Neural cell (in vitro differentiated cells): ENCODE measurements around the gene CFAP45. TPM values are rescaled to one million over a fixed set of nuclear protein-coding genes. Genes with fewer than 3 reads are reported as not detected.
"Not testable (repeated sequence)": the region's sequence is repeated elsewhere in the genome, so short reads cannot be mapped to it uniquely, and the experiment has no call there.

Experiments
- H2AFZ ChIP-seq: fragments of 200-600, 300-800 bp; sonication (generic), shearing (Covaris generic); 2 replicates; pipeline ENCODE4 v1.6.0; 2014; ENCODE audit warnings: low read depth, mild to moderate bottlenecking, antibody characterized with exemption, low read length, moderate library complexity
- H3F3A ChIP-seq: fragments of 200-600 bp; shearing (Covaris generic); 2 replicates; pipeline ENCODE4 v1.6.1; 2016; ENCODE audit warnings: mild to moderate bottlenecking, moderate library complexity, mixed read lengths, antibody characterized with exemption, low read length; ENCODE audit not compliant: insufficient read depth, poor library complexity, severe bottlenecking
- H3K27ac ChIP-seq: fragments of 200-600, 300-800 bp; sonication (generic), shearing (Covaris generic); 2 replicates; pipeline ENCODE4 v1.5.1; 2014; ENCODE audit warnings: mild to moderate bottlenecking, low read length, moderate library complexity
- H3K27me3 ChIP-seq: fragments of 300-800, 200-600 bp; sonication (generic), shearing (Covaris generic); 2 replicates; pipeline ENCODE4 v1.6.0; 2014; ENCODE audit warnings: mild to moderate bottlenecking, low read depth, low read length, moderate library complexity; ENCODE audit not compliant: insufficient read depth
- H3K36me3 ChIP-seq: fragments of 300-800, 200-600 bp; sonication (generic), shearing (Covaris generic); 2 replicates; pipeline ENCODE4 v1.5.1; 2014; ENCODE audit warnings: mild to moderate bottlenecking, antibody characterized with exemption, low read length, moderate library complexity; ENCODE audit not compliant: insufficient read depth
- H3K4me2 ChIP-seq: fragments of 300-800, 200-600 bp; sonication (generic), shearing (Covaris generic); 2 replicates; pipeline ENCODE4 v1.6.0; 2014; ENCODE audit warnings: mild to moderate bottlenecking, low read length
- H3K4me3 ChIP-seq: fragments of 300-800, 200-600 bp; sonication (generic), shearing (Covaris generic); 2 replicates; pipeline ENCODE4 v1.5.1; 2014; ENCODE audit warnings: mild to moderate bottlenecking, low read length, moderate library complexity
- H3K79me2 ChIP-seq: fragments of 200-600 bp; shearing (Covaris generic); replicated peaks from 2 replicates; pipeline ENCODE4 v1.6.0; 2014; ENCODE audit warnings: mild to moderate bottlenecking, low read length, moderate library complexity; ENCODE audit not compliant: insufficient read depth
- H3K9ac ChIP-seq: fragments of 300-800, 200-600 bp; sonication (generic), shearing (Covaris generic); 2 replicates; pipeline ENCODE4 v1.6.1; 2016; ENCODE audit warnings: mild to moderate bottlenecking, low read length, mixed read lengths
- H3K9me2 ChIP-seq: fragments of 200-600 bp; shearing (Covaris generic); 2 replicates; pipeline ENCODE4 v1.6.1; 2016; ENCODE audit warnings: mild to moderate bottlenecking, low read length, mixed read lengths; ENCODE audit not compliant: insufficient read depth
- H3K9me3 ChIP-seq: fragments of 200-600, 300-800 bp; sonication (generic), shearing (Covaris generic); 2 replicates; pipeline ENCODE4 v1.6.1; 2016; ENCODE audit warnings: mild to moderate bottlenecking, mixed run types, low read length, moderate library complexity, mixed read lengths
- H4K20me1 ChIP-seq: fragments of 200-600 bp; shearing (Covaris generic); 2 replicates; pipeline ENCODE4 v1.6.1; 2016; ENCODE audit warnings: mild to moderate bottlenecking, mixed run types; ENCODE audit not compliant: insufficient read depth
- EP300 ChIP-seq: fragments of 450-650 bp; conservative IDR thresholded peaks from 2 replicates; pipeline ENCODE4 v1.6.1; 2014; ENCODE audit warnings: antibody characterized with exemption, mild to moderate bottlenecking, moderate library complexity; ENCODE audit not compliant: poor library complexity, severe bottlenecking
- EZH2 ChIP-seq: fragments of 200-600, 300-800 bp; shearing (Covaris generic), sonication (generic); IDR thresholded peaks from 2 replicates; pipeline ENCODE4 v1.6.1; 2014; ENCODE audit warnings: antibody characterized with exemption, low read length, borderline replicate concordance, mild to moderate bottlenecking; ENCODE audit not compliant: insufficient read depth, poor library complexity, severe bottlenecking
- MXI1 ChIP-seq: fragments of 450-650 bp; conservative IDR thresholded peaks from 2 replicates; pipeline ENCODE4 v1.6.1; 2014; ENCODE audit warnings: antibody characterized with exemption, mild to moderate bottlenecking; ENCODE audit not compliant: poor library complexity, severe bottlenecking
- POLR2AphosphoS5 ChIP-seq: IDR thresholded peaks from 2 replicates; pipeline ENCODE4 v1.6.1; 2012
- RAD21 ChIP-seq: fragments of 450-650 bp; conservative IDR thresholded peaks from 2 replicates; pipeline ENCODE4 v1.6.1; 2014; ENCODE audit warnings: antibody characterized with exemption, mild to moderate bottlenecking, moderate library complexity
- REST ChIP-seq: IDR thresholded peaks from 2 replicates; pipeline ENCODE4 v1.6.1; 2012; ENCODE audit warnings: borderline replicate concordance
- SMC3 ChIP-seq: fragments of 450-650 bp; conservative IDR thresholded peaks from 2 replicates; pipeline ENCODE4 v1.6.1; 2014; ENCODE audit warnings: antibody characterized with exemption, mild to moderate bottlenecking, moderate library complexity; ENCODE audit not compliant: poor library complexity
- TAF1 ChIP-seq: IDR thresholded peaks from 2 replicates; pipeline ENCODE4 v1.6.1; 2012; ENCODE audit warnings: low read depth
- polyA plus RNA-seq: library from polyadenylated mRNA; depleted of rRNA; stranded (reverse); fragments of >200 nt; gene quantifications from 2 replicates; pipeline ENCODE4 v1.2.3, GENCODE V29; 2014
- TF ChIP-seq, protein P1 (sequence below): fragments of 450-650 bp; IDR thresholded peaks from 2 replicates; pipeline ENCODE4 v1.5.1; 2014; ENCODE audit warnings: antibody characterized with exemption, mild to moderate bottlenecking, moderate library complexity; ENCODE audit not compliant: poor library complexity, severe bottlenecking

Gene CFAP45
- polyA plus RNA-seq, 1 donor from 2014 or later = 0.12 TPM

DNA sequence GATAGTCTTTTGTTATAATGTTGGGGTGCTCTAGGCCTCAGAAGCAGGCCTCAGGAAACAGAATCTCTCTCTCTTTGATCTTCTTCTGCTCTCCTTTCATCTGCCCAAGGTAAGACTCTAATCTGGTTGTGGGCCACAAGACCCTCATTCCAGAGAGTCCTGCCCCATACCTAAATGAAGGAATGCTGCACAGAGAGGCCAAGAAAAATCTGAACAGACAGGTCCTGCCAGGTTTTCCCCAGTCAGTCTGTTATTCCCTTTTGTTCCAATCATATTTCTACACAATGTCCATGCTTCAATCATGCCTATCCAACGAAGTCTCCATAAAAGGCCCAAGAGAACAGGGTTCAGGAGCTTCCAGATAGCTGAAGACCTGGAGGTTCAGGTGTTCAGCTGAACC is 7.0 kb upstream of the CFAP45 start:
- Histone ChIP-seq H3K79me2 (no peaks in the 10 kb centered on the region), H2AFZ (no peak overlapping the region), H3K4me3 (no peak overlapping the region), H3K9me2 (no peaks in the 10 kb centered on the region), H3F3A (no peaks in the 10 kb centered on the region), H3K9me3 (no peaks in the 10 kb centered on the region), H3K27ac (no peak overlapping the region), H3K9ac (no peak overlapping the region), H3K36me3 (no peaks in the 10 kb centered on the region), H3K27me3 (no peaks in the 10 kb centered on the region), H3K4me2 (no peak overlapping the region), H4K20me1 (no peaks in the 10 kb centered on the region)
- no peak for TF ChIP-seq EZH2
- no peak for TF ChIP-seq EP300
- no peak for TF ChIP-seq REST
- TF ChIP-seq RAD21 = no peak
- no peak for TF ChIP-seq SMC3
- TF ChIP-seq POLR2AphosphoS5 = no peak
- TF ChIP-seq TAF1 = no peak
- no peak for TF ChIP-seq MXI1
- TF ChIP-seq, protein P1, sequence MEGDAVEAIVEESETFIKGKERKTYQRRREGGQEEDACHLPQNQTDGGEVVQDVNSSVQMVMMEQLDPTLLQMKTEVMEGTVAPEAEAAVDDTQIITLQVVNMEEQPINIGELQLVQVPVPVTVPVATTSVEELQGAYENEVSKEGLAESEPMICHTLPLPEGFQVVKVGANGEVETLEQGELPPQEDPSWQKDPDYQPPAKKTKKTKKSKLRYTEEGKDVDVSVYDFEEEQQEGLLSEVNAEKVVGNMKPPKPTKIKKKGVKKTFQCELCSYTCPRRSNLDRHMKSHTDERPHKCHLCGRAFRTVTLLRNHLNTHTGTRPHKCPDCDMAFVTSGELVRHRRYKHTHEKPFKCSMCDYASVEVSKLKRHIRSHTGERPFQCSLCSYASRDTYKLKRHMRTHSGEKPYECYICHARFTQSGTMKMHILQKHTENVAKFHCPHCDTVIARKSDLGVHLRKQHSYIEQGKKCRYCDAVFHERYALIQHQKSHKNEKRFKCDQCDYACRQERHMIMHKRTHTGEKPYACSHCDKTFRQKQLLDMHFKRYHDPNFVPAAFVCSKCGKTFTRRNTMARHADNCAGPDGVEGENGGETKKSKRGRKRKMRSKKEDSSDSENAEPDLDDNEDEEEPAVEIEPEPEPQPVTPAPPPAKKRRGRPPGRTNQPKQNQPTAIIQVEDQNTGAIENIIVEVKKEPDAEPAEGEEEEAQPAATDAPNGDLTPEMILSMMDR = no peak

GRCh38 chr1:159904036-159904435 is 4.1 kb upstream of the CFAP45 start:
- not testable (repeated sequence) for H3K36me3 ChIP-seq, H2AFZ ChIP-seq, H3K4me2 ChIP-seq, H3K9me2 ChIP-seq, H3K9me3 ChIP-seq, H3K4me3 ChIP-seq, H3K79me2 ChIP-seq, H3F3A ChIP-seq, H3K27me3 ChIP-seq, H3K9ac ChIP-seq, H3K27ac ChIP-seq, H4K20me1 ChIP-seq

DNA sequence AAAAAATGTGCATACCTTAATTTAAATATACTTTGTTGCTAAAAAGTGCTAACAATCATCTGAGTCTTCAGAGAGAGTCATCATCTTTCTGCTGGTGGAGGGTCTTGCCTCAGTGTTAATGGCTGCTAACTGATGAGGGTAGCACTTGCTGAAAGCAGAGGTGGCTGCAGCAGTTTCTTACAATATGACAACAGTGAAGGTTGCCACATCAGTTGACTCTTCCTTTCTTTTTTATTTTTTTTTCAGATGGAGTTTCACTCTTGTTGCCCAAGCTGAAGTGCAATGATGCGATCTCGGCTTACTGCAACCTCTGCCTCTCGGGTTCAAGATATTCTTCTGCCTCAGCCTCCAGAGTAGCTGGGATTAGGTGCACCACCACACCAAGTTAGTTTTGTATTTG is 2.6 kb upstream of the CFAP45 start:
- TF ChIP-seq TAF1 = no peak
- TF ChIP-seq SMC3 = no peak
- TF ChIP-seq, protein P1 = no peak
- no peak for TF ChIP-seq MXI1
- TF ChIP-seq REST = no peak
- no peak for TF ChIP-seq POLR2AphosphoS5
- no peak overlapping the region for H2AFZ ChIP-seq
- H3K4me3 ChIP-seq = no peak overlapping the region
- H4K20me1 ChIP-seq = no peaks in the 10 kb centered on the region
- H3K9me3 ChIP-seq = no peaks in the 10 kb centered on the region
- no peak overlapping the region for H3K4me2 ChIP-seq
- no peaks in the 10 kb centered on the region for H3K79me2 ChIP-seq
- no peak overlapping the region for H3K27ac ChIP-seq
- H3K9me2 ChIP-seq = no peaks in the 10 kb centered on the region
- no peaks in the 10 kb centered on the region for H3K36me3 ChIP-seq
- H3F3A ChIP-seq = no peaks in the 10 kb centered on the region
- no peak overlapping the region for H3K9ac ChIP-seq
- no peaks in the 10 kb centered on the region for H3K27me3 ChIP-seq
